Measurements from ENCODE around the gene GABRA1.

The GABRA1 gene

GRCh38 chr5:161846746-161847145 lies 1.2 kb upstream of the GABRA1 start:
- TF ChIP-seq CTCF (IDR thresholded peaks at IDR 0.05; ENCODE audit: low read depth, low read length, poor library complexity, severe bottlenecking) (no peak), EZH2phosphoT487 (IDR thresholded peaks at IDR 0.05; ENCODE audit: borderline replicate concordance, low read length) (no peak)
- no peaks in the 10 kb centered on the region for H3K9me3 ChIP-seq (ENCODE audit: control insufficient read depth, insufficient read depth, low read length)
- no peaks in the 10 kb centered on the region for H3K4me1 ChIP-seq (ENCODE audit: control insufficient read depth, low read length)
- H4K20me1 ChIP-seq (ENCODE audit: control insufficient read depth, insufficient read depth, low read depth, low read length), result no peaks in the 10 kb centered on the region
- no peak overlapping the region for H3K27ac ChIP-seq (ENCODE audit: low read depth, low read length)
- no peaks in the 10 kb centered on the region for H3K9me2 ChIP-seq (replicated peaks; ENCODE audit: control insufficient read depth, low read length)
- H3K4me2 ChIP-seq (ENCODE audit: low read length), result no peak overlapping the region
- no peaks in the 10 kb centered on the region for H3K27me3 ChIP-seq (ENCODE audit: control insufficient read depth, low read length)
- H3K79me2 ChIP-seq (ENCODE audit: control insufficient read depth, low read length), result no peaks in the 10 kb centered on the region
- no peak overlapping the region for H3K4me3 ChIP-seq (ENCODE audit: low read length)
- H3F3A ChIP-seq (ENCODE audit: control insufficient read depth, insufficient read depth), result no peaks in the 10 kb centered on the region
- H3K36me3 ChIP-seq (ENCODE audit: control insufficient read depth, low read length), result no peaks in the 10 kb centered on the region

- no peaks in the 10 kb centered on the region for H3K4me1 ChIP-seq (ENCODE audit: control insufficient read depth, low read length)
- no peaks in the 10 kb centered on the region for H3K9me3 ChIP-seq (ENCODE audit: control insufficient read depth, insufficient read depth, low read length)
- H3K9me2 ChIP-seq (replicated peaks; ENCODE audit: control insufficient read depth, low read length), result no peaks in the 10 kb centered on the region
- no peaks in the 10 kb centered on the region for H3F3A ChIP-seq (ENCODE audit: control insufficient read depth, insufficient read depth)
- H3K27me3 ChIP-seq (ENCODE audit: control insufficient read depth, low read length), result no peaks in the 10 kb centered on the region
- no peaks in the 10 kb centered on the region for H4K20me1 ChIP-seq (ENCODE audit: control insufficient read depth, insufficient read depth, low read depth, low read length)
- no peaks in the 10 kb centered on the region for H3K36me3 ChIP-seq (ENCODE audit: control insufficient read depth, low read length)
- H3K79me2 ChIP-seq (ENCODE audit: control insufficient read depth, low read length), result no peaks in the 10 kb centered on the region
- TF ChIP-seq CTCF (IDR thresholded peaks at IDR 0.05; ENCODE audit: low read depth, low read length, poor library complexity, severe bottlenecking) (no peak), EZH2phosphoT487 (IDR thresholded peaks at IDR 0.05; ENCODE audit: borderline replicate concordance, low read length) (no peak)
- H3K27ac ChIP-seq (ENCODE audit: low read depth, low read length), result no peak overlapping the region
- H3K4me2 ChIP-seq (ENCODE audit: low read length), result no peak overlapping the region
- no peak overlapping the region for H3K4me3 ChIP-seq (ENCODE audit: low read length)
These were observed 473 bp upstream of the GABRA1 start for GRCh38 chr5:161847447-161847846.

GRCh38 chr5:161850491-161850890 lies 2.6 kb downstream of the GABRA1 start:
- Histone ChIP-seq H3K36me3 (ENCODE audit: control insufficient read depth, low read length) (no peaks in the 10 kb centered on the region), H3F3A (ENCODE audit: control insufficient read depth, insufficient read depth) (no peaks in the 10 kb centered on the region), H3K9me3 (ENCODE audit: control insufficient read depth, insufficient read depth, low read length) (no peaks in the 10 kb centered on the region), H3K27me3 (ENCODE audit: control insufficient read depth, low read length) (no peaks in the 10 kb centered on the region), H3K9me2 (replicated peaks; ENCODE audit: control insufficient read depth, low read length) (no peaks in the 10 kb centered on the region), H3K4me3 (ENCODE audit: low read length) (no peak overlapping the region), H3K79me2 (ENCODE audit: control insufficient read depth, low read length) (no peaks in the 10 kb centered on the region), H3K27ac (ENCODE audit: low read depth, low read length) (no peak overlapping the region), H3K4me2 (ENCODE audit: low read length) (no peak overlapping the region), H3K4me1 (ENCODE audit: control insufficient read depth, low read length) (no peaks in the 10 kb centered on the region), H4K20me1 (ENCODE audit: control insufficient read depth, insufficient read depth, low read depth, low read length) (no peaks in the 10 kb centered on the region)
- TF ChIP-seq CTCF (IDR thresholded peaks at IDR 0.05; ENCODE audit: low read depth, low read length, poor library complexity, severe bottlenecking), result no peak
- TF ChIP-seq EZH2phosphoT487 (IDR thresholded peaks at IDR 0.05; ENCODE audit: borderline replicate concordance, low read length), result no peak
